HEK293 (cell line): ENCODE results near the gene GOLGA3.

Experiments used
- CTCF ChIA-PET: fragments of 350-600 bp; formaldehyde crosslinking; extraction: SDS; loops from one replicate; lab custom pipeline; 2021; ENCODE audit warnings: antibody characterized with exemption; lab: Yijun Ruan, JAX
- POLR2A ChIA-PET: fragments of 300-600 bp; formaldehyde crosslinking; extraction: SDS; loops from one replicate; lab custom pipeline; 2020; ENCODE audit warnings: antibody characterized with exemption, inconsistent platforms; lab: Yijun Ruan, JAX
- H3K27ac ChIP-seq: fragments of 200-500 bp; sonication (Bioruptor generic); 2 replicates; pipeline ENCODE4 v1.5.1; 2014; ENCODE audit warnings: low read depth, low read length, control low read depth, inconsistent platforms; ENCODE audit errors: extremely low read depth
- H3K36me3 ChIP-seq, 2 experiments: fragments of 200-500 bp in 1 of 2; sonication (Bioruptor generic) in 1 of 2; 1 replicate in 1 of 2; 2 replicates in 1 of 2; pipeline ENCODE4 v1.5.1; 2014 to 2017; ENCODE audit warnings: inconsistent platforms in 2 of 2, low read length in 2 of 2; ENCODE audit not compliant: control insufficient read depth in 2 of 2, insufficient read depth in 1 of 2
- H3K4me1 ChIP-seq: fragments of 200-500 bp; sonication (Bioruptor generic); 2 replicates; pipeline ENCODE4 v1.5.1; 2014; ENCODE audit warnings: mild to moderate bottlenecking, low read length, inconsistent platforms; ENCODE audit not compliant: control insufficient read depth, insufficient read depth
- H3K4me3 ChIP-seq: 2 replicates; pipeline ENCODE4 v1.5.1; 2011; ENCODE audit warnings: low read depth, mild to moderate bottlenecking, control low read depth, low read length, moderate library complexity
- H3K9me3 ChIP-seq: fragments of 200-500 bp; sonication (Bioruptor generic); 2 replicates; pipeline ENCODE4 v1.5.1; 2014; ENCODE audit warnings: low read depth, low read length, inconsistent platforms; ENCODE audit not compliant: control insufficient read depth, insufficient read depth
- CTCF ChIP-seq: fragments of 450-650 bp; formaldehyde crosslinking; IDR thresholded peaks from 2 replicates; pipeline ENCODE4 v1.5.1; 2016; ENCODE audit warnings: missing biosample characterization, missing genetic modification characterization
- GLIS1 ChIP-seq: fragments of 450-650 bp; formaldehyde crosslinking; IDR thresholded peaks from 2 replicates; pipeline ENCODE4 v1.5.1; 2016; ENCODE audit warnings: missing biosample characterization, missing genetic modification characterization
- PRDM1 ChIP-seq: fragments of 450-650 bp; formaldehyde crosslinking; IDR thresholded peaks from 2 replicates; pipeline ENCODE4; 2016; ENCODE audit warnings: missing biosample characterization, missing genetic modification characterization
- PRDM6 ChIP-seq: fragments of 450-650 bp; formaldehyde crosslinking; IDR thresholded peaks from 2 replicates; pipeline ENCODE4 v1.5.1; 2017; ENCODE audit warnings: missing biosample characterization, missing genetic modification characterization
- REPIN1 ChIP-seq: fragments of 450-650 bp; formaldehyde crosslinking; IDR thresholded peaks from 2 replicates; pipeline ENCODE4 v1.5.1; 2017; ENCODE audit warnings: missing biosample characterization, missing genetic modification characterization, low read depth
- ZBTB21 ChIP-seq: fragments of 450-650 bp; formaldehyde crosslinking; IDR thresholded peaks from 2 replicates; pipeline ENCODE4 v1.5.1; 2017; ENCODE audit warnings: missing biosample characterization, missing genetic modification characterization
- ZBTB44 ChIP-seq: fragments of 450-650 bp; IDR thresholded peaks from 2 replicates; pipeline ENCODE4 v1.5.1; 2018; ENCODE audit warnings: missing biosample characterization, mild to moderate bottlenecking, missing genetic modification characterization
- ZBTB48 ChIP-seq: fragments of 450-650 bp; formaldehyde crosslinking; IDR thresholded peaks from 2 replicates; pipeline ENCODE4 v1.5.1; 2016; ENCODE audit warnings: missing biosample characterization, missing genetic modification characterization
- ZFHX2 ChIP-seq: fragments of 450-650 bp; formaldehyde crosslinking; conservative IDR thresholded peaks from 2 replicates; pipeline ENCODE4 v1.5.1; 2016; ENCODE audit warnings: missing biosample characterization, missing genetic modification characterization
- ZNF132 ChIP-seq: fragments of 450-650 bp; formaldehyde crosslinking; IDR thresholded peaks from 2 replicates; pipeline ENCODE4 v1.5.1; 2017; ENCODE audit warnings: missing biosample characterization, missing genetic modification characterization, borderline replicate concordance
- ZNF223 ChIP-seq: fragments of 450-650 bp; formaldehyde crosslinking; IDR thresholded peaks from 2 replicates; pipeline ENCODE4 v1.5.1; 2016; ENCODE audit warnings: missing biosample characterization, missing genetic modification characterization
- ZNF350 ChIP-seq: fragments of 450-650 bp; formaldehyde crosslinking; IDR thresholded peaks from 2 replicates; pipeline ENCODE4 v1.5.0; 2017; ENCODE audit warnings: missing biosample characterization, mild to moderate bottlenecking, missing genetic modification characterization
- ZNF518A ChIP-seq: fragments of 450-650 bp; formaldehyde crosslinking; conservative IDR thresholded peaks from 2 replicates; pipeline ENCODE4 v1.5.1; 2016; ENCODE audit warnings: low read depth, missing biosample characterization, missing genetic modification characterization
- ZNF585B ChIP-seq: fragments of 450-650 bp; formaldehyde crosslinking; IDR thresholded peaks from 2 replicates; pipeline ENCODE4 v1.5.1; 2016; ENCODE audit warnings: missing biosample characterization, missing genetic modification characterization
- ZNF654 ChIP-seq: fragments of 450-650 bp; formaldehyde crosslinking; IDR thresholded peaks from 2 replicates; pipeline ENCODE4 v1.5.1; 2016; ENCODE audit warnings: low read depth, missing biosample characterization, missing genetic modification characterization
- ZNF76 ChIP-seq: fragments of 450-650 bp; formaldehyde crosslinking; IDR thresholded peaks from 2 replicates; pipeline ENCODE4; 2016; ENCODE audit warnings: low read depth, missing biosample characterization, missing genetic modification characterization, borderline replicate concordance
- ZSCAN5A ChIP-seq: fragments of 450-650 bp; formaldehyde crosslinking; IDR thresholded peaks from 2 replicates; pipeline ENCODE4 v1.5.1; 2016; ENCODE audit warnings: missing biosample characterization, missing genetic modification characterization

Gene GOLGA3

GRCh38 chr12:132814232-132814631 lies 14.4 kb downstream of the GOLGA3 start:
- TF ChIP-seq ZNF350 (tag by site-specific recombination) (no peak), ZSCAN5A (tag by site-specific recombination) (no peak), CTCF (no peak), ZNF654 (tag by site-specific recombination) (no peak), ZNF223 (tag by site-specific recombination) (no peak), ZNF132 (tag by site-specific recombination) (no peak), ZBTB48 (no peak), ZNF518A (tag by site-specific recombination) (no peak), ZNF585B (tag by site-specific recombination) (no peak), ZNF76 (tag by site-specific recombination) (no peak), PRDM6 (tag by site-specific recombination) (no peak), ZBTB44 (no peak), ZBTB21 (tag by site-specific recombination) (no peak), PRDM1 (tag by site-specific recombination) (no peak), ZFHX2 (no peak), GLIS1 (tag by site-specific recombination) (no peak), REPIN1 (tag by site-specific recombination) (no peak)
- Histone ChIP-seq H3K4me1 (no peaks in the 10 kb centered on the region), H3K36me3 (peaks cover 23 to 83% of the 10 kb centered on the region in 2 experiments; a peak in 2 of 3 replicates), H3K9me3 (no peaks in the 10 kb centered on the region), H3K4me3 (no peak overlapping the region), H3K27ac (no peak overlapping the region)
- POLR2A ChIA-PET, result no interaction called here
- CTCF ChIA-PET, result no interaction called here
